ENCODE data around the gene UGGT1.

- TF ChIP-seq CTCF (IDR thresholded peaks at IDR 0.05), result no peak
- no peak for TF ChIP-seq EP300 (IDR thresholded peaks at IDR 0.05)
- TF ChIP-seq POLR2A (IDR thresholded peaks at IDR 0.05), result no peak
- TF ChIP-seq POLR2AphosphoS5 (IDR thresholded peaks at IDR 0.05), result no peak
Observed at GRCh38 chr2:128043041-128043440, 48.0 kb upstream of the UGGT1 start.
